Loucy (cell line): ENCODE measurements around the gene SLC25A13.
"Not testable (repeated sequence)": the region's sequence is repeated elsewhere in the genome, so short reads cannot be mapped to it uniquely, and the experiment has no call there.

Source experiments
- H2AFZ ChIP-seq: fragments of 200-600 bp; sonication (generic); 2 replicates; pipeline ENCODE4 v1.6.0; 2016; ENCODE audit warnings: antibody characterized with exemption, mild to moderate bottlenecking, low read length, moderate library complexity
- H3F3A ChIP-seq: fragments of 200-600 bp; 2 replicates; pipeline ENCODE4 v1.6.0; 2016; ENCODE audit warnings: antibody characterized with exemption, low read depth, mild to moderate bottlenecking
- H3K27me3 ChIP-seq: fragments of 200-600 bp; sonication (generic); 2 replicates; pipeline ENCODE4 v1.6.1; 2014; ENCODE audit warnings: low read length, mild to moderate bottlenecking; ENCODE audit not compliant: insufficient read depth, poor library complexity, severe bottlenecking
- H3K36me3 ChIP-seq: fragments of 200-600 bp; sonication (generic); 2 replicates; pipeline ENCODE4 v1.6.1; 2016; ENCODE audit warnings: low read length; ENCODE audit not compliant: insufficient read depth
- H3K4me1 ChIP-seq: fragments of 200-600 bp; sonication (generic); 2 replicates; pipeline ENCODE4 v1.5.1; 2014; ENCODE audit warnings: low read length, mild to moderate bottlenecking; ENCODE audit not compliant: insufficient read depth, poor library complexity, severe bottlenecking
- H3K4me2 ChIP-seq: fragments of 200-600 bp; sonication (generic); 2 replicates; pipeline ENCODE4 v1.6.0; 2014; ENCODE audit warnings: antibody characterized with exemption, low read length, low read depth, mild to moderate bottlenecking; ENCODE audit not compliant: poor library complexity, severe bottlenecking
- H3K4me3 ChIP-seq: fragments of 200-600 bp; sonication (generic); 2 replicates; pipeline ENCODE4 v1.5.1; 2014; ENCODE audit warnings: low read length, mild to moderate bottlenecking, mixed read lengths; ENCODE audit not compliant: poor library complexity, severe bottlenecking
- H3K79me2 ChIP-seq: fragments of 200-600 bp; sonication (generic); 2 replicates; pipeline ENCODE4 v1.6.1; 2014; ENCODE audit warnings: low read length; ENCODE audit not compliant: insufficient read depth
- H3K9ac ChIP-seq: fragments of 200-600 bp; sonication (generic); 2 replicates; pipeline ENCODE4 v1.6.0; 2014; ENCODE audit warnings: mild to moderate bottlenecking, low read depth, low read length, moderate library complexity; ENCODE audit not compliant: poor library complexity, severe bottlenecking
- H3K9me2 ChIP-seq: fragments of 200-600 bp; sonication (generic); replicated peaks from 2 replicates; pipeline ENCODE4 v1.6.1; 2016; ENCODE audit warnings: low read depth, low read length, mixed read lengths
- H3K9me3 ChIP-seq: fragments of 200-600 bp; sonication (generic); 2 replicates; pipeline ENCODE4 v1.6.1; 2014; ENCODE audit warnings: mild to moderate bottlenecking, antibody characterized with exemption, low read length, low read depth; ENCODE audit not compliant: insufficient read depth
- H4K20me1 ChIP-seq: fragments of 200-600 bp; sonication (generic); 2 replicates; pipeline ENCODE4 v1.6.0; 2014; ENCODE audit warnings: antibody characterized with exemption, low read length, mild to moderate bottlenecking; ENCODE audit not compliant: insufficient read depth, poor library complexity, severe bottlenecking
- CTCF ChIP-seq: fragments of 200-600 bp; sonication (generic); conservative IDR thresholded peaks from 2 replicates; pipeline ENCODE4 v1.5.1; 2014; ENCODE audit warnings: mild to moderate bottlenecking, antibody characterized with exemption, low read length
- EZH2phosphoT487 ChIP-seq: fragments of 200-600 bp; IDR thresholded peaks from 2 replicates; pipeline ENCODE4 v1.6.1; 2018; ENCODE audit warnings: antibody characterized with exemption, mild to moderate bottlenecking, moderate library complexity, borderline replicate concordance

Gene SLC25A13

GRCh38 chr7:96321658-96322372 lies at the start of gene SLC25A13:
SLC25A13 (minus strand) TSS chr7:96322098; CDS start chr7:96321956, 142 bp downstream.
- no peaks in the 10 kb centered on the region for H4K20me1 ChIP-seq
- H3K9ac ChIP-seq = peak within 1 kb of the TSS; percentile 86
- no peaks in the 10 kb centered on the region for H3K36me3 ChIP-seq
- no peaks in the 10 kb centered on the region for H3K9me3 ChIP-seq
- H3K4me1 ChIP-seq = peaks cover 42% of the 10 kb centered on the region
- peaks cover 51% of the 10 kb centered on the region for H3K79me2 ChIP-seq
- H2AFZ ChIP-seq = peak within 1 kb of the TSS; percentile 97
- no peaks in the 10 kb centered on the region for H3F3A ChIP-seq
- TF ChIP-seq CTCF (no peak), EZH2phosphoT487 (no peak)
- H3K9me2 ChIP-seq = no peaks in the 10 kb centered on the region
- peak within 1 kb of the TSS; percentile 93 for H3K4me2 ChIP-seq
- H3K4me3 ChIP-seq = peak within 1 kb of the TSS; percentile 86
- no peaks in the 10 kb centered on the region for H3K27me3 ChIP-seq

GRCh38 chr7:96365916-96366315 lies 44.0 kb upstream of the SLC25A13 start:
- H3K36me3 ChIP-seq, H3K4me3 ChIP-seq: not testable (repeated sequence)

GRCh38 chr7:96361116-96361857 lies 39.4 kb upstream of the SLC25A13 start:
- H3K79me2 ChIP-seq = no peaks in the 10 kb centered on the region
- H3K9me2 ChIP-seq = no peaks in the 10 kb centered on the region
- H4K20me1 ChIP-seq = no peaks in the 10 kb centered on the region
- no peak for TF ChIP-seq EZH2phosphoT487
- no peak for TF ChIP-seq CTCF
- no peak overlapping the region for H3K9ac ChIP-seq
- peaks cover 3% of the 10 kb centered on the region for H3K4me1 ChIP-seq
- H3F3A ChIP-seq = no peaks in the 10 kb centered on the region
- H3K9me3 ChIP-seq = no peaks in the 10 kb centered on the region
- H2AFZ ChIP-seq = no peak overlapping the region
- no peaks in the 10 kb centered on the region for H3K27me3 ChIP-seq
- no peak overlapping the region for H3K4me2 ChIP-seq
- H3K36me3 ChIP-seq = no peaks in the 10 kb centered on the region
- no peak overlapping the region for H3K4me3 ChIP-seq

More at GRCh38 chr7:96365916-96366315, 44.0 kb upstream of the SLC25A13 start:
- not testable (repeated sequence) for H3F3A ChIP-seq, H2AFZ ChIP-seq, H4K20me1 ChIP-seq, H3K9me2 ChIP-seq, H3K4me1 ChIP-seq, H3K4me2 ChIP-seq, H3K79me2 ChIP-seq, H3K9me3 ChIP-seq, H3K27me3 ChIP-seq, H3K9ac ChIP-seq
